GM18498 (cell line): ENCODE measurements around the gene PLK4.
"Not testable (repeated sequence)": the region's sequence is repeated elsewhere in the genome, so short reads cannot be mapped to it uniquely, and the experiment has no call there.

Experiments used
- ATAC-seq: cut with Tn5 transposase; IDR thresholded peaks from one replicate; pipeline ENCODE4 v1.9.1; 2021; ENCODE audit warnings: mild to moderate bottlenecking, moderate library complexity; ENCODE audit not compliant: unreplicated experiment

Gene PLK4

DNA sequence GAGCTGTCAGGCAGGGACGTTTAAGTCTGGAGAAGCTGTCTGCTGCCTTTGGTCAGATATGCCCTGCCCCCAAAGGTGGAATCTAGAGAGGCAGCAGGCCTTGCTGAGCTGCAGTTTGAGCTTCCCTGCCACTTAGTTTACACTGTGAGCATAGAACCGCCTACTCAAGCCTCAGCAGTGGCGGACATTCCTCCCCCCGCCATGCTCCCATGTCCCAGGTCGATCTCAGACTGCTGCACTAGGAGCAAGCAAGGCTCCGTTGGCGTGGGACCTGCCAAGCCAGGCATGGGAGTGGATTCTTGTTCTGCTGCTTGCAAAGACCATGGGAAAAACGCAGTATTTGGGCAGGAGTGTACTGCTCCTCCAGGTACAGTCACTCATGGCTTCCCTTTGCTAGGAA, 24.3 kb downstream of the PLK4 start:
- no peak for ATAC-seq

DNA sequence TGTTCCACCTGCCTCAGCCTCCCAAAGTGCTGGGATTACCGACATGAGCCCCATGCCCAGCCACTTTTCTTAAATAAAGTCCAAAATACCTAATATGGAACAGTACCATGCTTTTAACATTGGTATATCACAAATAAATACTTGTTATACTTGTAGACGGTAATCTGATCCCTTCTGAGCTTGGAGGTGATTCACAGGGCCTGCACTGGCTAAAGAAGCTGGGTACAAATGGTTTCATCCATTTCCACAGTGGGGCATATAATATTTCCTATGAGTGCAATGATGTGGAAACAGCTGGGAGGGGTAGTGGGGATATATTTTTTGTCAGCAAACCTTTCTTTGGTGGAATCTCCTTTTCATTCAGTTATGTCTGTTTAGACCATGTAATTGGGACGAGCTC, 35.8 kb downstream of the PLK4 start:
- ATAC-seq, result no peak

DNA sequence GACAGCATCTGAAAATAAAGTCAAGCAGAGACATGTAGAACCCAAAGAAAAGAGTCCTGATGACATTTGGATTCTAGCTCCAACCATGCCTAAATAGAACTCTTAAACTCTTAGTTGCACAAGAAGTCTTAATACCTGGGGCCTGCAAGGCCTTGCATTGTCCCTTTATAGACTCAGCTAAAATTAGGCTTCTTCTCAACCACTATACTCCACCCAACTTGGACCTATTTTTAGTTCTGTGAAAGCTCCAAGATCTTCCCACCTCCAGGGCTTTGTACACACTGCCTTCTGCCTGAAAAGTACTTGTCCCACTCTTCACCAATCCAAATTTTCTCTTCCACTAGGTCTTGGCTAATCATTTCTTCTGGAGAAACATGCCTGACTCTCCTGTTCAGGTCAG, 36.5 kb downstream of the PLK4 start:
- ATAC-seq, result no peak

DNA sequence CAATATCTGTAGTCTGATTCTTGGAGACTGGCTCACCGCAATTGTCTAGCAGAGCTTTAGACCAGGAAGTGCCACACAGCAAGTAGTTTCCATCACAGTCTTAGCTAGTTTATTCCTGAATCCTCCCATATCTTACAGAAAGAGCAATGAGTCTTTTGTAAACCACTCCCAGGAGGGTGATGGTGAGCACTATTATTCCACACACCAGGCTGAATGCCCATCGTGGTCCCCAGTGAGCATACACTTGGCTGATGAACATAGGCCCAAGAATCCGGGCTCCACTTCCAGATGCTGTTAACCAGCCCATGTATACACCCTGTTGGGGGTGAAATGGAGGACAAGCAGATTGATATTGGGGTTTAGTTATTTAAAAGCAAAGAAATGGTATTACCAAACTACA, 39.8 kb downstream of the PLK4 start:
- no peak for ATAC-seq

DNA sequence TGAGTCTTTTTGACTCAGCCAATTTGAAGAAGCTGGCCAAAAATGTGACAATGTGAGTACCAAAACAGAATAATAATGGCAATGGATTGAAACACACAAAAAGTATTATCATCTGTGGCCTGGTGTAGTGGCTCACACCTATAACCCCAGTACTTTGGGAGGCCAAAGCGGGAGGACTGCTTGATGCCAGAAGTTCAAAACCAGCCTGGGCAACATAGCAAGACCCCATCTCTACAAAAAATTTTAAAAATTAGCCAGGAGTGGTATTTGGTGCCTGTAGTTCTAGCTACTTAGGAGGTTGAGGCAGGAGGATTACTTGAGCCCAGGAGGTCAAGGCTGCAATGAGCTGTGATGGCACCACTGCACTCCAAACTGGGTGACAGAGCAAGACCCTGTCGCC, 41.5 kb downstream of the PLK4 start:
- ATAC-seq, result no peak

DNA sequence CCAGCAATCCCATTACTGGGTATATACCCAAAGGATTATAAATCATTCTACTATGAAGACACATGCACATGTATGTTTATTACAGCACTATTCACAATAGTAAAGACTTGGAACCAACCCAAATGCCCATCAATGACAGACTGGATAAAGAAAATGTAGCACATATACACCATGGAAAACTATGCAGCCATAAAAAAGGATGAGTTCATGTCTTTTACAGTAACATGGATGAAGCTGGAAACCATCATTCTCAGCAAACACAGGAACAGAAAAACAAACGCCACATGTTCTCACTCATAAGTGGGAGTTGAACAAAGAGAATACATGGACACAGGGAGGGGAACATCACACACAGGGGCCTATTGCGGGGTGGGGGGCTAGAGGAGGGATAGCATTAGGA, 45.0 kb downstream of the PLK4 start:
- ATAC-seq, result not testable (repeated sequence)

DNA sequence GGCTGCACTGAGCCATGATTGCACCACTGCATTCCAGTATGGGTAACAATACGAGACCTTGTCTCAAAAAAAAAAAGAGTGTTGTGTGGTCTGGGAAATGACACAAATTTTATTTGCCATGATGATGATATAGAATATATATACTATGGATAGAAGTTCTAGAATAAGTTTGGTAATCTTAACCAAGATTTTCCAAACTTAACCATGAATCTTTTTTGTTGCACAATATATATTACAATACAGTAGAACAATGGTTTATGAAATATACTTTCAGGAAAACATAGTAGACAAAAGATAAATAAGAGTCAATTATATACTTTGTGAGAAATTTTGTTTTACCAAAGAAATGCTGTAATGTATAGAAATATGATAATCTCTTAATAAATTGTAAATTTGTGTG, 49.5 kb downstream of the PLK4 start:
- ATAC-seq, result no peak

DNA sequence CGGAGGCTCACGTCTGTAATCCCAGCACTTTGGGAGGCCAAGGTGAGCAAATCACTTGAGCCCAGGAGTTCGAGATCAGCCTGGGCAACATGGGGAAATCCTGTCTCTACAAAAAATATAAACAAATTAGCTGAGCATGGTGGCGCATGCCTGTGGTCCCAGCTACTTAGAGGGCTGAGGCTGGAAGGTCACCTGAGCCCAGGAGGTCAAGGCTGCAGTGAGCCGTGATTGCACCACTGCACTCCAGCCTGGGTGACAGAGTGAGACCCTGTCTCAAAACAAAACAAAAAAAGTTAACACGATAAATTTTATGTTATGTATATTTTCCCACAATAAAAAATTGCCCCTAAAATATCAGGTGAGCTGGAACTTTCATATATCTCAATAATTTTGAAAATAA, 51.1 kb downstream of the PLK4 start:
- ATAC-seq, result not testable (repeated sequence)

DNA sequence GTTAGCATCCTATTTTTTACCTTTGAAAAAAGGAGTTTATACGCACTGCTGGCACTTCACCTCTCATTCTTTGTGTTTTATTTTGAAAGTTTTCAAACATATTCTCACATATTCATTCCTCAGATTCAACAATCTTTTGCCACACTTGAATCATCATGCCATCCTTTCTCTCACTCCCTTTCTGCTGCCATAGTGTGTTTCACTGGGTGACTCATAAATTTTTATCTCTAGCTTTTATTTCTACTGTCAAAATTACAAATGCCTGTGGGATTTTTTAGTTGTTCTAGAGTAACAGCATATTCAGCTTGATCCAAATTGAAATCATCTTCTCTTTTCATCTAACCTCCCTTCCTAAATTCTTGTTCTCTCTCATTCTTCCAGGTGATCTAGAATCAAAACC, 56.3 kb downstream of the PLK4 start:
- no peak for ATAC-seq
